OCI-LY3 (cell line): ENCODE results near the gene PPCDC.

Experiments
- CTCF ChIP-seq: fragments of 200-600, 300-600 bp; sonication (generic); IDR thresholded peaks from 2 replicates; pipeline ENCODE4 v1.5.1; 2014; ENCODE audit warnings: antibody characterized with exemption, low read length, low read depth
- EZH2phosphoT487 ChIP-seq: fragments of 200-600 bp; shearing (Covaris generic); IDR thresholded peaks from 2 replicates; pipeline ENCODE4 v1.6.1; 2018; ENCODE audit warnings: antibody characterized with exemption, mixed run types, low read depth

GRCh38 chr15:75053748-75054125 is 30.3 kb downstream of the PPCDC start:
- no peak for TF ChIP-seq CTCF
- no peak for TF ChIP-seq EZH2phosphoT487
